ENCODE measurements around the gene INHBE. TPM values are rescaled to one million over a fixed set of nuclear protein-coding genes. Genes with fewer than 3 reads are reported as not detected.

Gene INHBE
- total and polyA plus RNA-seq, 2 of the 8 experiments (the other 6 are each of a cell fraction or from before 2014, with no cell fraction given): 10.2 to 18.8 TPM

DNA sequence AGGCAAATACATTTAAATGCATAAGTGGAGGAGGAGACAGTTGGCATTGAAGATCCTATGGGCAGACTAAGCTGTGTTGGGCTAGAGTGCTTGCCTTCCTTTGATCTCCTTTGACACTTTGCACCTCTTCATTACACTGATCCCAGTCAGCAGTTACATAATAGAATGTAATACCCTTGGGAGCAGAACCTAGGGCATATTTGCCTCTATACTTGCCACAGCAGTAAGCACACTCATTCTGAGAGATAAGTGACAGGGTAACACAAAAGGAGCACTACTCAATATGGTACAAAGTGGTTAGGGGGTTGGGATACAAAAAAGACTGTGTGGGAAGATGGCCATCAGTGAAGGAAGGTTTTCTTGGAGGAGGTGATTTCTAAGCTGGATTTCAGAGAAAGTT, 41.7 kb downstream of the INHBE start:
- POLR2A ChIA-PET (ENCODE audit: partially characterized antibody): interaction anchor here (0.6 to 1.5 kb wide), 8 partner anchors 34 to 326 kb away, joined by 3 to 4 read pairs (median 3); no protein-coding TSS in a partner anchor

More for the DNA sequence above, 41.7 kb downstream of the INHBE start:
- no peak for DNase-seq (ENCODE audit: low read depth in 1 of 2, low spot score in 2 of 2)
- H4K91ac ChIP-seq (replicated peaks; ENCODE audit: insufficient read length, low read length): no peak overlapping the region
- H4K20me1 ChIP-seq (replicated peaks in 1 of 2; ENCODE audit: control insufficient read depth in 1 of 2, insufficient read depth in 2 of 2, low read length in 2 of 2): peaks cover 0 to 2% of the 10 kb centered on the region in 2 experiments
- H3K79me2 ChIP-seq (ENCODE audit: control insufficient read depth in 1 of 2, insufficient read depth in 2 of 2, low read length in 2 of 2): peaks cover 0 to 6% of the 10 kb centered on the region in 2 experiments; a peak in 1 of 4 replicates
- CTCF ChIA-PET (ENCODE audit: partially characterized antibody): interaction anchor here (0.6 to 2.5 kb wide), 5 partner anchors 8 to 85 kb away, joined by 3 to 9 read pairs (median 4); partner anchors contain the start of gene MARS1
- H2BK12ac ChIP-seq (ENCODE audit: low read depth, low read length): no peak overlapping the region
- H3K27ac ChIP-seq (ENCODE audit: low read depth, low read length): no peak overlapping the region
- peaks cover 29 to 82% (median 58%) of the 10 kb centered on the region in 4 experiments for H3K36me3 ChIP-seq (ENCODE audit: control insufficient read depth in 2 of 4, insufficient read depth in 4 of 4, low read length in 3 of 4)
- no peak overlapping the region for H2AK5ac ChIP-seq (ENCODE audit: low read depth, low read length)
- H4K8ac ChIP-seq (ENCODE audit: extremely low read depth, insufficient read depth, low read length): no peak overlapping the region
- no peak overlapping the region for H3K4me3 ChIP-seq (ENCODE audit: extremely low read depth in 1 of 4, insufficient read depth in 2 of 4, low read depth in 3 of 4, low read length in 4 of 4)
- no peak for FAIRE-seq
- H2BK20ac ChIP-seq (ENCODE audit: low read length): no peak overlapping the region
- H2BK15ac ChIP-seq (ENCODE audit: low read length): no peak overlapping the region
- H3K23ac ChIP-seq (ENCODE audit: insufficient read length): no peak overlapping the region
- H2BK120ac ChIP-seq (replicated peaks; ENCODE audit: low read depth, low read length): no peak overlapping the region
- no peaks in the 10 kb centered on the region for H3K27me3 ChIP-seq (replicated peaks in 1 of 4; ENCODE audit: control insufficient read depth in 3 of 4, extremely low read depth in 1 of 4, insufficient read depth in 3 of 4, low read length in 3 of 4)
- peaks cover 5% of the 10 kb centered on the region; the same call in 1 of the 2 replicates for H3K79me1 ChIP-seq (ENCODE audit: low read depth, low read length)
- H3K56ac ChIP-seq (replicated peaks; ENCODE audit: insufficient read length, low read depth, low read length): no peak overlapping the region
- no peak overlapping the region for H3K4ac ChIP-seq (replicated peaks; ENCODE audit: insufficient read length, low read depth, low read length)
- H3K4me2 ChIP-seq (ENCODE audit: insufficient read depth in 1 of 2, low read depth in 2 of 2, low read length in 2 of 2): no peak overlapping the region
- no peak overlapping the region for H3K9ac ChIP-seq (replicated peaks in 1 of 4; ENCODE audit: extremely low read depth in 1 of 4, low read depth in 3 of 4, low read length in 3 of 4)
- H2BK5ac ChIP-seq (ENCODE audit: low read depth, low read length): no peak overlapping the region
- peaks cover 2% of the 10 kb centered on the region; the same call in 1 of the 2 replicates for H3K23me2 ChIP-seq (ENCODE audit: low read depth, low read length)
- H3K9me3 ChIP-seq (ENCODE audit: insufficient read depth in 2 of 2, low read depth in 1 of 2, low read length in 1 of 2): no peaks in the 10 kb centered on the region; a peak in 1 of 4 replicates
- no peaks in the 10 kb centered on the region for H3K4me1 ChIP-seq (replicated peaks in 1 of 4; ENCODE audit: control insufficient read depth in 3 of 4, insufficient read depth in 4 of 4, low read length in 3 of 4)
- no peak overlapping the region for H2AFZ ChIP-seq (ENCODE audit: low read length)
- H4K5ac ChIP-seq (ENCODE audit: insufficient read length, low read depth, low read length): no peak overlapping the region
- TF ChIP-seq KDM1A (IDR thresholded peaks at IDR 0.05; ENCODE audit: borderline replicate concordance, low read length) (no peak), MAFK (IDR thresholded peaks at IDR 0.05; ENCODE audit: low read depth, low read length) (no peak), POU5F1 (IDR thresholded peaks at IDR 0.05; ENCODE audit: low read depth, low read length) (no peak), TAF7 (optimal IDR thresholded peaks at IDR 0.05; ENCODE audit: borderline replicate concordance, low read depth, low read length) (no peak), KDM5A (IDR thresholded peaks at IDR 0.05; ENCODE audit: low read length) (no peak), CHD2 (IDR thresholded peaks at IDR 0.05; ENCODE audit: low read length) (no peak), SIN3A (conservative IDR thresholded peaks at IDR 0.05 in 1 of 2, IDR thresholded peaks at IDR 0.05 in 1 of 2; ENCODE audit: low read depth in 1 of 2, low read length in 2 of 2) (no peak), HDAC6 (IDR thresholded peaks at IDR 0.05; ENCODE audit: low read depth, low read length) (no peak), GTF2F1 (IDR thresholded peaks at IDR 0.05; ENCODE audit: borderline replicate concordance, low read depth, low read length) (no peak), JUND (IDR thresholded peaks at IDR 0.05; ENCODE audit: low read length) (no peak), TAF1 (IDR thresholded peaks at IDR 0.05; ENCODE audit: low read depth, low read length) (no peak), POLR2A (IDR thresholded peaks at IDR 0.05; ENCODE audit: control extremely low read depth in 1 of 2, low read depth in 2 of 2, low read length in 2 of 2) (no peak), SIX5 (IDR thresholded peaks at IDR 0.05; ENCODE audit: low read depth, low read length) (no peak), SAP30 (IDR thresholded peaks at IDR 0.05; ENCODE audit: insufficient read depth, insufficient replicate concordance, low read length) (no peak), KDM4A (IDR thresholded peaks at IDR 0.05; ENCODE audit: low read depth, low read length, severe bottlenecking) (no peak)
- no peak overlapping the region for H3K18ac ChIP-seq (ENCODE audit: extremely low read depth, low read length)
- H3K14ac ChIP-seq (ENCODE audit: insufficient read length): no peak overlapping the region
